GM23338 (cell line): ENCODE measurements around the gene SLC39A10. TPM values are rescaled to one million over a fixed set of nuclear protein-coding genes. Genes with fewer than 3 reads are reported as not detected.

Experiments
- ATAC-seq: fragments of 200-7000 bp; cut with Tn5 transposase; 3 replicates; pipeline ENCODE4 v1.9.1; 2020
- DNase-seq: peaks from one replicate; pipeline ENCODE4 v3.0.0-alpha.2; 2015; ENCODE audit warnings: low spot score
- H2AFZ ChIP-seq: fragments of 200-600 bp; sonication (generic); 2 replicates; pipeline ENCODE4 v1.8.0; 2016; ENCODE audit warnings: antibody characterized with exemption, mild to moderate bottlenecking, moderate library complexity
- H3F3A ChIP-seq: fragments of 200-600 bp; sonication (generic); replicated peaks from 2 replicates; pipeline ENCODE4 v1.8.0; 2017; ENCODE audit warnings: antibody characterized with exemption, mixed run types, low read depth
- H3K27ac ChIP-seq: fragments of 200-600 bp; sonication (generic); 2 replicates; pipeline ENCODE4 v1.6.1; 2016; ENCODE audit warnings: low read depth
- H3K27me3 ChIP-seq: fragments of 200-600 bp; sonication (generic); 2 replicates; pipeline ENCODE4 v1.8.0; 2016; ENCODE audit warnings: mild to moderate bottlenecking, mixed run types, moderate library complexity; ENCODE audit not compliant: insufficient read depth
- H3K36me3 ChIP-seq: fragments of 200-600 bp; sonication (generic); 2 replicates; pipeline ENCODE4 v1.8.0; 2016; ENCODE audit warnings: mild to moderate bottlenecking; ENCODE audit not compliant: insufficient read depth
- H3K4me1 ChIP-seq: fragments of 200-600 bp; sonication (generic); 2 replicates; pipeline ENCODE4 v1.8.0; 2016; ENCODE audit warnings: mild to moderate bottlenecking, moderate library complexity; ENCODE audit not compliant: insufficient read depth
- H3K4me2 ChIP-seq: fragments of 200-600 bp; sonication (generic); 2 replicates; pipeline ENCODE4 v1.7.1; 2017; ENCODE audit warnings: mixed run types
- H3K4me3 ChIP-seq: fragments of 200-600 bp; sonication (generic); 2 replicates; pipeline ENCODE4 v1.6.1; 2016; ENCODE audit warnings: mixed run types
- H3K79me2 ChIP-seq: fragments of 200-600 bp; sonication (generic); replicated peaks from 2 replicates; pipeline ENCODE4 v1.8.0; 2017; ENCODE audit warnings: mild to moderate bottlenecking; ENCODE audit not compliant: insufficient read depth
- H3K9me2 ChIP-seq: fragments of 200-600 bp; sonication (generic); 2 replicates; pipeline ENCODE4 v1.8.0; 2017; ENCODE audit not compliant: insufficient read depth
- H4K20me1 ChIP-seq: fragments of 200-600 bp; sonication (generic); replicated peaks from 2 replicates; pipeline ENCODE4 v1.8.0; 2017; ENCODE audit warnings: mild to moderate bottlenecking; ENCODE audit not compliant: insufficient read depth
- H3K27ac Mint-ChIP-seq: 2 replicates; pipeline ENCODE4 v1.8.0; 2020; ENCODE audit warnings: inconsistent platforms, mild to moderate bottlenecking, moderate library complexity, mixed read lengths
- H3K27me3 Mint-ChIP-seq: 3 replicates; pipeline ENCODE4 v1.8.0; 2022; ENCODE audit warnings: low read depth, mild to moderate bottlenecking, moderate library complexity, mixed read lengths, inconsistent platforms; ENCODE audit not compliant: insufficient read depth, poor library complexity
- H3K36me3 Mint-ChIP-seq: 3 replicates; pipeline ENCODE4 v1.8.0; 2021; ENCODE audit warnings: low read depth, mild to moderate bottlenecking, inconsistent platforms, moderate library complexity, mixed read lengths
- H3K4me1 Mint-ChIP-seq: 3 replicates; pipeline ENCODE4 v1.8.0; 2020; ENCODE audit warnings: mild to moderate bottlenecking, inconsistent platforms, mixed read lengths
- H3K4me3 Mint-ChIP-seq: 3 replicates; pipeline ENCODE4 v1.8.0; 2021; ENCODE audit warnings: moderate library complexity, mild to moderate bottlenecking, inconsistent platforms, mixed read lengths
- H3K9me3 Mint-ChIP-seq: 3 replicates; pipeline ENCODE4 v1.8.0; 2020; ENCODE audit warnings: moderate library complexity, mild to moderate bottlenecking, inconsistent platforms, mixed read lengths
- CREB1 ChIP-seq: fragments of 250-450 bp; sonication (Bioruptor Pico); IDR thresholded peaks from 2 replicates; pipeline ENCODE4 v1.5.0; 2020; ENCODE audit warnings: low read depth, mild to moderate bottlenecking, moderate library complexity
- EZH2 ChIP-seq: fragments of 200-600 bp; sonication (generic); IDR thresholded peaks from one replicate; pipeline ENCODE4 v1.8.0; 2017; ENCODE audit warnings: antibody characterized with exemption, mild to moderate bottlenecking, low read depth; ENCODE audit not compliant: unreplicated experiment
- EZH2phosphoT487 ChIP-seq: fragments of 200-600 bp; sonication (generic); IDR thresholded peaks from one replicate; pipeline ENCODE4 v1.8.1; 2018; ENCODE audit warnings: antibody characterized with exemption; ENCODE audit not compliant: unreplicated experiment
- JUNB ChIP-seq: IDR thresholded peaks from one replicate; pipeline ENCODE4 v1.6.1; 2016; ENCODE audit warnings: antibody characterized with exemption; ENCODE audit not compliant: unreplicated experiment
- NANOG ChIP-seq: IDR thresholded peaks from 2 replicates; pipeline ENCODE4 v1.6.1; 2016; ENCODE audit warnings: antibody characterized with exemption, borderline replicate concordance
- POLR2AphosphoS5 ChIP-seq: IDR thresholded peaks from 2 replicates; pipeline ENCODE4 v1.6.1; 2016; ENCODE audit warnings: antibody characterized with exemption, low read depth
- STAT1 ChIP-seq: IDR thresholded peaks from one replicate; pipeline ENCODE4 v1.6.1; 2016; ENCODE audit warnings: antibody characterized with exemption; ENCODE audit not compliant: unreplicated experiment
- ZNF114 ChIP-seq: fragments of 250-450 bp; sonication (Bioruptor Pico); IDR thresholded peaks from 2 replicates; pipeline ENCODE4 v1.5.0; 2020; ENCODE audit warnings: mild to moderate bottlenecking, moderate library complexity
- ZNF331 ChIP-seq: fragments of 250-450 bp; sonication (Bioruptor Pico); IDR thresholded peaks from 2 replicates; pipeline ENCODE4 v1.5.0; 2020; ENCODE audit warnings: low read depth, mild to moderate bottlenecking, moderate library complexity
- polyA plus RNA-seq: library from polyadenylated mRNA; unstranded; fragments of >200 nt; fragmentation: Nextera tagmentation; extraction: Ambion mirVana; gene quantifications from 2 replicates; pipeline ENCODE4 v1.2.1, GENCODE V29; 2016
- total RNA-seq: library from RNA; depleted of rRNA; stranded (reverse); fragments of >200 nt; shearing (Covaris generic); gene quantifications from 2 replicates; pipeline ENCODE4 v1.2.3, GENCODE V29; 2014
- TF ChIP-seq, protein P1 (sequence below): IDR thresholded peaks from 2 replicates; pipeline ENCODE4 v1.6.1; 2016; ENCODE audit warnings: antibody characterized with exemption
- TF ChIP-seq, protein P2 (sequence below): fragments of 250-450 bp; sonication (Bioruptor Pico); IDR thresholded peaks from 2 replicates; pipeline ENCODE4 v1.5.0; 2020; ENCODE audit warnings: mild to moderate bottlenecking, moderate library complexity
- TF ChIP-seq, protein P3 (sequence below): IDR thresholded peaks from one replicate; pipeline ENCODE4 v1.6.1; 2018; ENCODE audit warnings: antibody characterized with exemption; ENCODE audit not compliant: unreplicated experiment
- TF ChIP-seq, protein P4 (sequence below), 2 experiments: fragments of 200-600 bp in 1 of 2; sonication (generic) in 1 of 2; conservative IDR thresholded peaks; 2 replicates each; pipeline versions ENCODE4 v1.5.1 to v1.6.1; 2016 to 2017; ENCODE audit warnings: antibody characterized with exemption in 2 of 2, low read depth in 2 of 2, mild to moderate bottlenecking in 2 of 2, moderate library complexity in 1 of 2

The SLC39A10 gene
- total and polyA plus RNA-seq, 2 experiments from 2014 or later = 261 to 356 TPM

DNA sequence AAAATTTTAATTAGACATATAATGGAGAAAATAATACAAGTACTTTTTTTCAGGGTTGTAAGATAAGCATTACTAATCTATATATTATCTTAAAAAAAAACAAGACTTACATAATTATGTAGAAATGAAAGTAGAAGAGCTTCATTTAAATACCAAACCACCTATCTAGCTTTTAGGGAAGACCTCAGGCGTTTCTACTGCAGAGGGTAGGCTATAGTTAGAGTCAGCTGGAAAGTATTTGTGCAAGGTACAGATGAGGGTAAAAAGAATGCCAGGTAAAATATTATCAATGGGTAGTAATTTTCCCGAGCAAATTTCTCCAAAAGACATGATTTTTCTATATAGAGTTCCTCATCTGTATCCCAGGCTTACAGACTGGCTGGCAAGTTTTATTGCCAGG, 30.5 kb upstream of the SLC39A10 start:
- DNase-seq (no peak), ATAC-seq (no peak)
- H3K4me3 Mint-ChIP-seq = no peak overlapping the region
- Histone ChIP-seq H3K4me2 (no peak overlapping the region), H4K20me1 (no peaks in the 10 kb centered on the region; the same call in none of the 2 replicates), H3K27me3 (no peaks in the 10 kb centered on the region), H2AFZ (no peak overlapping the region), H3K27ac (no peak overlapping the region), H3K4me3 (no peak overlapping the region), H3K9me2 (no peaks in the 10 kb centered on the region), H3K36me3 (peaks cover 5% of the 10 kb centered on the region; the same call in 1 of the 2 replicates), H3K4me1 (peaks cover 11% of the 10 kb centered on the region), H3F3A (no peaks in the 10 kb centered on the region), H3K79me2 (peaks cover 54% of the 10 kb centered on the region)
- H3K36me3 Mint-ChIP-seq = peaks cover 3% of the 10 kb centered on the region
- TF ChIP-seq, protein P1, sequence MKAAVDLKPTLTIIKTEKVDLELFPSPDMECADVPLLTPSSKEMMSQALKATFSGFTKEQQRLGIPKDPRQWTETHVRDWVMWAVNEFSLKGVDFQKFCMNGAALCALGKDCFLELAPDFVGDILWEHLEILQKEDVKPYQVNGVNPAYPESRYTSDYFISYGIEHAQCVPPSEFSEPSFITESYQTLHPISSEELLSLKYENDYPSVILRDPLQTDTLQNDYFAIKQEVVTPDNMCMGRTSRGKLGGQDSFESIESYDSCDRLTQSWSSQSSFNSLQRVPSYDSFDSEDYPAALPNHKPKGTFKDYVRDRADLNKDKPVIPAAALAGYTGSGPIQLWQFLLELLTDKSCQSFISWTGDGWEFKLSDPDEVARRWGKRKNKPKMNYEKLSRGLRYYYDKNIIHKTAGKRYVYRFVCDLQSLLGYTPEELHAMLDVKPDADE = no peak
- TF ChIP-seq, protein P2, sequence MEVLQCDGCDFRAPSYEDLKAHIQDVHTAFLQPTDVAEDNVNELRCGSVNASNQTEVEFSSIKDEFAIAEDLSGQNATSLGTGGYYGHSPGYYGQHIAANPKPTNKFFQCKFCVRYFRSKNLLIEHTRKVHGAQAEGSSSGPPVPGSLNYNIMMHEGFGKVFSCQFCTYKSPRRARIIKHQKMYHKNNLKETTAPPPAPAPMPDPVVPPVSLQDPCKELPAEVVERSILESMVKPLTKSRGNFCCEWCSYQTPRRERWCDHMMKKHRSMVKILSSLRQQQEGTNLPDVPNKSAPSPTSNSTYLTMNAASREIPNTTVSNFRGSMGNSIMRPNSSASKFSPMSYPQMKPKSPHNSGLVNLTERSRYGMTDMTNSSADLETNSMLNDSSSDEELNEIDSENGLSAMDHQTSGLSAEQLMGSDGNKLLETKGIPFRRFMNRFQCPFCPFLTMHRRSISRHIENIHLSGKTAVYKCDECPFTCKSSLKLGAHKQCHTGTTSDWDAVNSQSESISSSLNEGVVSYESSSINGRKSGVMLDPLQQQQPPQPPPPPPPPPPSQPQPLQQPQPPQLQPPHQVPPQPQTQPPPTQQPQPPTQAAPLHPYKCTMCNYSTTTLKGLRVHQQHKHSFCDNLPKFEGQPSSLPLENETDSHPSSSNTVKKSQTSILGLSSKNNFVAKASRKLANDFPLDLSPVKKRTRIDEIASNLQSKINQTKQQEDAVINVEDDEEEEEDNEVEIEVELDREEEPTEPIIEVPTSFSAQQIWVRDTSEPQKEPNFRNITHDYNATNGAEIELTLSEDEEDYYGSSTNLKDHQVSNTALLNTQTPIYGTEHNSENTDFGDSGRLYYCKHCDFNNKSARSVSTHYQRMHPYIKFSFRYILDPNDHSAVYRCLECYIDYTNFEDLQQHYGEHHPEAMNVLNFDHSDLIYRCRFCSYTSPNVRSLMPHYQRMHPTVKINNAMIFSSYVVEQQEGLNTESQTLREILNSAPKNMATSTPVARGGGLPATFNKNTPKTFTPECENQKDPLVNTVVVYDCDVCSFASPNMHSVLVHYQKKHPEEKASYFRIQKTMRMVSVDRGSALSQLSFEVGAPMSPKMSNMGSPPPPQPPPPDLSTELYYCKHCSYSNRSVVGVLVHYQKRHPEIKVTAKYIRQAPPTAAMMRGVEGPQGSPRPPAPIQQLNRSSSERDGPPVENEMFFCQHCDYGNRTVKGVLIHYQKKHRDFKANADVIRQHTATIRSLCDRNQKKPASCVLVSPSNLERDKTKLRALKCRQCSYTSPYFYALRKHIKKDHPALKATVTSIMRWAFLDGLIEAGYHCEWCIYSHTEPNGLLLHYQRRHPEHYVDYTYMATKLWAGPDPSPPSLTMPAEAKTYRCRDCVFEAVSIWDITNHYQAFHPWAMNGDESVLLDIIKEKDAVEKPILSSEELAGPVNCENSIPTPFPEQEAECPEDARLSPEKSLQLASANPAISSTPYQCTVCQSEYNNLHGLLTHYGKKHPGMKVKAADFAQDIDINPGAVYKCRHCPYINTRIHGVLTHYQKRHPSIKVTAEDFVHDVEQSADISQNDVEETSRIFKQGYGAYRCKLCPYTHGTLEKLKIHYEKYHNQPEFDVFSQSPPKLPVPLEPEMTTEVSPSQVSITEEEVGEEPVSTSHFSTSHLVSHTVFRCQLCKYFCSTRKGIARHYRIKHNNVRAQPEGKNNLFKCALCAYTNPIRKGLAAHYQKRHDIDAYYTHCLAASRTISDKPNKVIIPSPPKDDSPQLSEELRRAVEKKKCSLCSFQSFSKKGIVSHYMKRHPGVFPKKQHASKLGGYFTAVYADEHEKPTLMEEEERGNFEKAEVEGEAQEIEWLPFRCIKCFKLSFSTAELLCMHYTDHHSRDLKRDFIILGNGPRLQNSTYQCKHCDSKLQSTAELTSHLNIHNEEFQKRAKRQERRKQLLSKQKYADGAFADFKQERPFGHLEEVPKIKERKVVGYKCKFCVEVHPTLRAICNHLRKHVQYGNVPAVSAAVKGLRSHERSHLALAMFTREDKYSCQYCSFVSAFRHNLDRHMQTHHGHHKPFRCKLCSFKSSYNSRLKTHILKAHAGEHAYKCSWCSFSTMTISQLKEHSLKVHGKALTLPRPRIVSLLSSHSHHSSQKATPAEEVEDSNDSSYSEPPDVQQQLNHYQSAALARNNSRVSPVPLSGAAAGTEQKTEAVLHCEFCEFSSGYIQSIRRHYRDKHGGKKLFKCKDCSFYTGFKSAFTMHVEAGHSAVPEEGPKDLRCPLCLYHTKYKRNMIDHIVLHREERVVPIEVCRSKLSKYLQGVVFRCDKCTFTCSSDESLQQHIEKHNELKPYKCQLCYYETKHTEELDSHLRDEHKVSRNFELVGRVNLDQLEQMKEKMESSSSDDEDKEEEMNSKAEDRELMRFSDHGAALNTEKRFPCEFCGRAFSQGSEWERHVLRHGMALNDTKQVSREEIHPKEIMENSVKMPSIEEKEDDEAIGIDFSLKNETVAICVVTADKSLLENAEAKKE (CRISPR knock-in tag) = no peak
- TF ChIP-seq JUNB (no peak), CREB1 (CRISPR knock-in tag) (no peak), POLR2AphosphoS5 (no peak), STAT1 (no peak), ZNF331 (CRISPR knock-in tag) (no peak), EZH2 (no peak), EZH2phosphoT487 (no peak), ZNF114 (no peak), NANOG (no peak)
- TF ChIP-seq, protein P3, sequence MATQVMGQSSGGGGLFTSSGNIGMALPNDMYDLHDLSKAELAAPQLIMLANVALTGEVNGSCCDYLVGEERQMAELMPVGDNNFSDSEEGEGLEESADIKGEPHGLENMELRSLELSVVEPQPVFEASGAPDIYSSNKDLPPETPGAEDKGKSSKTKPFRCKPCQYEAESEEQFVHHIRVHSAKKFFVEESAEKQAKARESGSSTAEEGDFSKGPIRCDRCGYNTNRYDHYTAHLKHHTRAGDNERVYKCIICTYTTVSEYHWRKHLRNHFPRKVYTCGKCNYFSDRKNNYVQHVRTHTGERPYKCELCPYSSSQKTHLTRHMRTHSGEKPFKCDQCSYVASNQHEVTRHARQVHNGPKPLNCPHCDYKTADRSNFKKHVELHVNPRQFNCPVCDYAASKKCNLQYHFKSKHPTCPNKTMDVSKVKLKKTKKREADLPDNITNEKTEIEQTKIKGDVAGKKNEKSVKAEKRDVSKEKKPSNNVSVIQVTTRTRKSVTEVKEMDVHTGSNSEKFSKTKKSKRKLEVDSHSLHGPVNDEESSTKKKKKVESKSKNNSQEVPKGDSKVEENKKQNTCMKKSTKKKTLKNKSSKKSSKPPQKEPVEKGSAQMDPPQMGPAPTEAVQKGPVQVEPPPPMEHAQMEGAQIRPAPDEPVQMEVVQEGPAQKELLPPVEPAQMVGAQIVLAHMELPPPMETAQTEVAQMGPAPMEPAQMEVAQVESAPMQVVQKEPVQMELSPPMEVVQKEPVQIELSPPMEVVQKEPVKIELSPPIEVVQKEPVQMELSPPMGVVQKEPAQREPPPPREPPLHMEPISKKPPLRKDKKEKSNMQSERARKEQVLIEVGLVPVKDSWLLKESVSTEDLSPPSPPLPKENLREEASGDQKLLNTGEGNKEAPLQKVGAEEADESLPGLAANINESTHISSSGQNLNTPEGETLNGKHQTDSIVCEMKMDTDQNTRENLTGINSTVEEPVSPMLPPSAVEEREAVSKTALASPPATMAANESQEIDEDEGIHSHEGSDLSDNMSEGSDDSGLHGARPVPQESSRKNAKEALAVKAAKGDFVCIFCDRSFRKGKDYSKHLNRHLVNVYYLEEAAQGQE = no peak
- TF ChIP-seq, protein P4, sequence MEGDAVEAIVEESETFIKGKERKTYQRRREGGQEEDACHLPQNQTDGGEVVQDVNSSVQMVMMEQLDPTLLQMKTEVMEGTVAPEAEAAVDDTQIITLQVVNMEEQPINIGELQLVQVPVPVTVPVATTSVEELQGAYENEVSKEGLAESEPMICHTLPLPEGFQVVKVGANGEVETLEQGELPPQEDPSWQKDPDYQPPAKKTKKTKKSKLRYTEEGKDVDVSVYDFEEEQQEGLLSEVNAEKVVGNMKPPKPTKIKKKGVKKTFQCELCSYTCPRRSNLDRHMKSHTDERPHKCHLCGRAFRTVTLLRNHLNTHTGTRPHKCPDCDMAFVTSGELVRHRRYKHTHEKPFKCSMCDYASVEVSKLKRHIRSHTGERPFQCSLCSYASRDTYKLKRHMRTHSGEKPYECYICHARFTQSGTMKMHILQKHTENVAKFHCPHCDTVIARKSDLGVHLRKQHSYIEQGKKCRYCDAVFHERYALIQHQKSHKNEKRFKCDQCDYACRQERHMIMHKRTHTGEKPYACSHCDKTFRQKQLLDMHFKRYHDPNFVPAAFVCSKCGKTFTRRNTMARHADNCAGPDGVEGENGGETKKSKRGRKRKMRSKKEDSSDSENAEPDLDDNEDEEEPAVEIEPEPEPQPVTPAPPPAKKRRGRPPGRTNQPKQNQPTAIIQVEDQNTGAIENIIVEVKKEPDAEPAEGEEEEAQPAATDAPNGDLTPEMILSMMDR (conservative IDR thresholded peaks at IDR 0.05; ENCODE audit: low read depth in 2 of 2) = no peak
- H3K4me1 Mint-ChIP-seq = peaks cover 5% of the 10 kb centered on the region
- no peak overlapping the region for H3K27ac Mint-ChIP-seq
- peaks cover 2% of the 10 kb centered on the region for H3K27me3 Mint-ChIP-seq
- no peaks in the 10 kb centered on the region for H3K9me3 Mint-ChIP-seq
